Fibroblast of skin of left quadriceps (primary cell): ENCODE measurements around the gene C22orf39.

Source experiments
- DNase-seq, 2 experiments: peaks; one replicate each; pipeline ENCODE4 v3.0.0-alpha.2; 2013; ENCODE audit warnings: low read depth in 2 of 2

C22orf39 gene

DNA sequence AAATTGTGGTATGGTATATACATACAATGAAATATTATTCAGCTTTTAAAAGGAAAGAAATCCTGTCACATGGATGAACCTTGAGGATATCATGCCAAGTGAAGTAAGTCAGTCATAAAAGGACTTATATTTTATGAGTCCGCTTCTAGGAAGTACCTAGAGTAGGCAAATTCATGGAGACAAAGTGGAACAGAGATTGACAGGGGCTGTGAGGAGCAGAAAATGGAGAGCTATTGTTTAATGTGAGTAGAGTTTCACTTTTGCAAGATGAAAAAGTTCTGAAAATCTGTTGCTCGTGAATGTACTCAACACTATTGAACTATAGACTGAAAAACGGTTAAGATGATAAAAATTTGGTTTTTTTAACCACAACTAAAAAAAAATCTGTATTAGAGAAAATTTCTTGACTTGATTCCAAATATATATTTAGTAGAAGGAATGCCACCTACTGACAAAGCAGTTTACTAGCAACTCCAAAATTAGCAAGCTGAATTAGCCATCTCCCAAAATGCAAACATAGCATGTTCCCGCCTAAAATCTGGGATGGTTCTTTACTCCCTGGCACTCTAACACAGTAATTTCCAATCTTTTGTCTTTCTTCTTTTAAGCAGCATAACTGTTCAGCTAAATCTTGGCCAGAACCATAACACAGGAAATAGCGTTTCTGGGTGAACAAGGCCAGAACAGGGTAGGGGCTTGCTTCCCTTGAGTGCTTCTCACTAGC lies 30.0 kb upstream of the C22orf39 start:
- DNase-seq = peak in 1 of 2 experiments; percentile 5

DNA sequence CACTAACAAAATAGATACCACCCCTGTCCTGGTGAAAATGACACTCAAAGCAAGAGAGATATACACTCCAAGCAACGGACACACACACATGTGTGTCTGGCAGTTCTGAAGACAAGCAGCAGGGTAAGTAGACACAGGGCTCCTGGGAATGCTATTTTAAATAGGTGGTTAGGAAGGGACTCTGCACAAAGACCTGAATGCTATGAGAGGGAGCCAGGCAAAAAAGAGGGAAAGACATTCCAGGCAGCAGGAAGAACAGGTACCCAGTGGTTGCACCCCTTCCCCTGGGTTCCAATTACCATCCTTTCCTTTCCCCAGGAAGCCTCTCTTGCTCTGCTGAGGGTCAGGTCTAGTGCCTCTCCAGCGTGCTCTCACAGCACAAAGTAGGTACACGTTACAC lies 28.5 kb upstream of the C22orf39 start:
- no peak for DNase-seq

DNA sequence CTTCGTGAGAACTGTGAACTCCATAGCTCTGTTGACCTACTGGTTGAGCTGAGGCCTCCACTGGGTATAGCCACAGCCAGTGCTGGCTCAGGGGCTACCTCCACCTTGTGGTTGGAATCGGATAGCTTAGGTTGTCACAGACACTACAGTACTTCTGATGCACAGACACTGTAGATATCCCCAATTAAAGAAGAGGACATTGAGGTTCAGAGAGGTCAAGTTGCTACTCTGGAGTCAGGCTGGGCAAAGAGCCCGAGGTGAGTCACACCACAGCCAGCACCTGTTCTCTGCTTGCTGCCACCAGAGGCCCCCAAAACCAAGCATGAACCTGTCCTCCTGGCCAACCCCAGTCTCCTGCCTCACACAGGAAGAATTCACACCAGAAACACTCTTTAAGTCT lies 26.1 kb upstream of the C22orf39 start:
- no peak for DNase-seq

DNA sequence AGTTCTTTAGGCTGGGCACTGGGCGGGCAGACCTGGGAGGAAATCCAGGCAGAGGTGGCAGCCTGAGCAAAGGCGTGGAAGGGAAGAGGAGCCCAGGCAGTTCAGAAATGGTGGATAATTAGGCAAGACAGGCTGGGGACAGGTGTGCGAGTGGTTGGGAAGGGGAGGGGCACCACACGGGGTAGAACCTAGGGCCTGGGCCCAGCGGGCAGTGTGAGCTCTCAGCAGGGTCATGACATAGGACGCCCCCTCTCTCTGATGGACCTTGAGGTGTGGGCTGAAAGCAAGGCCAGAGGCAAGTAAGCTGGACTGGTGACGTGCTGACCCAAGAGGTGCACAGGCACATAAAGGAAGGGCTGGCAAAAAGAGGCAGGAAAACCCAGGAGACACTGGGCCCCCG lies 24.7 kb upstream of the C22orf39 start:
- no peak for DNase-seq

DNA sequence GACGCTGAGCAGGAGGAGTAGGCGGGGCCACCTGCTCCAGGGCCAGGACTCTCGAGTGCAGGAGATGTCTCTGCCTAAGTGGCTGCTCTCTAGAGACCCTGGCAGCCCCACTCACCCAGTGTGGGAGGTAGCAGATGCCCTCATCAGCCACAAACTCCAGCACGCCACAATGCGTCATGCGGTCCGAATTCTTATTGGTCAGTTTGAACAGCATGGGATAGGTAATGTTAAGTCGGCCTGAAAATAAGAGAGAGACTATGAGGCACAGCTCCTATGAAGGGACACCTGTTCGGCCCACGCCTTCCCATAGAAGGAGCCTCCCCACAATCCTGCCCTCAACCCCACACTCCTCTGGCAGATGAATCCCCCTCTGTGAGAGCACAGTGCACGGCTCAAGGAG lies 24.1 kb upstream of the C22orf39 start:
- no peak for DNase-seq

DNA sequence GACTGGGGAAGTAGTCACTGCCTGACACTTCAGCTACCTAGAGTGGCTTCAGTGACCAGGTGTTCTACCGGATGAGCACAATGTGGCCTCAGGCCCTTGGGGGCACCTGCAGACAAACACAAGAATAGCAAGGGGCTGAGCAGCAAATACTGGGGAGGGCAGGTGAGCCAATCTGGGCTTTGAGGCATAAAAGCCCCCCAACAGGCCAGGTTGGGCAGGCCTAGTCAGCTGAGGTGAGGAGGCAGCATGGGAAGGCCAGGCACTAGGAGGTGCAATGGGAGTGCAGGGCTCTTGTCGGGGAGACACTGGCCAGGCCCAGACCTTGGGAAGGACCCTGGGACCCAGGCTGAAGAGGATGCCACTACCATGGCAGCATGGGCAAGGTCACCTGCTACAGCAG lies 22.5 kb upstream of the C22orf39 start:
- no peak for DNase-seq

DNA sequence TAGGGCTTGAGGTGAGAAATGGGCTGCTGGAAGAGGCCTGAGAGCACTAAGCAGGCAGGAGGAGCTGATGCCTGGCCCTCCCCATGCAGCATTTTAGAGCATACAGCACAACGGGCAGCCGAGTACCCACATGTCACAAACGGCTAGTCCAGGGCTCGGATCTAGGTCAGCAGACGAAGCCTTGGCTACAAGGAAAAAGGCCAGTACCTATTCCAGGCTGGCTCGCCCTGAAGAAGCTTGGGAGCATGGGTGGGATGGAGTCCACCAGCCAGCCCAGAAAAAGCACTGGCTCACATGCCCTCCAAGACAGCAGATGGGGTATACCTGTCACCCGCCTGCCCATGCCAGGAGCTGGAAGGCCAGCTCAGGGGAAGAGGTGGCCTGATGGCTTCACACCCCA lies 21.9 kb upstream of the C22orf39 start:
- DNase-seq = no peak

DNA sequence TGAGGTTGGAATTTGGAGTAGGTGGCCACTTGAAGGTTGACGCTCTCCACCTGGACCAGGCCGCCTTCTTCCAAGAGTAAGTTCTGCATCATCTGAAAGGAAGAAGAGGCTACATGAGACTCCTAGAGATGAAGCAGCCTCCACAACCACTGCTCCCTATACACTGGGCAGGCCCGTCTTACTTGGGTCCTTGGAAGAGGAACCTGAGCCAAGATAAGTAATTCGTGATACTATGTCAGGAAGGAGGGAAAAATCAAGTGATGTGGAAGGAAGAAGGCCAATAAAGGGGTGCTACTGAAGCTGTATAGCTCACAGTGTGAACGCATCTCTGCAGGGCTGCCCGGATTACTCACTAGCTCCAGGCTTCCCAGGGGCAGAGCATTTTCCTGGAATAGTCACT lies 20.4 kb upstream of the C22orf39 start:
- no peak for DNase-seq

DNA sequence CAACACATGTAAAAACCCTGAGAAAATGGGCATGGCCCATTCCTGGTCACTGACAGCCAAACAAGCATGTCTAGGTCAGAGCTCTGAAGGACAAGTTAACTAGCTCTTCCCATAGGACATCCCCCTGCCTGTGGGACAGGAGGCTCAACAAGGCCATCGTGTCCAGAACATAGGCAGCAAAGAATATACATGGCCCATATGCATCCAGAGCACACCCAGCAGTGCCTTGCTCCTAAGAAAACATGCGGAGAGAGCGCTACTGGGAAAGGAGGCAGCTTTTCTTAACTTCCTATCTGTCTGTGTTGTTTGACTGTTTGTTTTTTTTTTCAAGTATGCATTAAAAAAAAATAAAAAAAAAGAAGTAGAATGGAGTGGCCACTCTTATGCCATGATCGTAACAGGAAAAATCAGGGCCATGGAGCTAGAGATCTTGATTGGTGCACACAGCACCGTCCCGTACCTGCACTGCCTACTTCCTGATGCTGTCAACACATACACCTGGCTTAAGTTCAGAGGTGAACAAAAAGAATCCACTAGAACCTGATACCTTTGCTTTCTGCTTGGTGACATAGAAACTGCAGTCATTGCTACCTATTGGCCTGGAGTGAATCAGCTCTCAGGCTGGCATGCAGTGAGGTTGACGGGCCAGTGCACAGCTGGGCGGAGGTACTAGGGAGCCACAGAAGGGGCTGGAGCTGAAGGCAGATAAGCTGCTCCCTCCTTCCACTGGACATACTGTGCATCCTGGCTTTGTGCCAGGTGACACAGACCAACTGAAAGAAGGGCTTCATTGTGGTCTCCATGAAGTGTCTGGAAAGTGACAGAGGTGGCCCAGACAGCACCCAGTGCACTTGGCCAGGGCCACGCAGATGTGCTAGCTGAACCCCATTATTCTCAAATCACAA lies 19.6 kb upstream of the C22orf39 start:
- no peak for DNase-seq

DNA sequence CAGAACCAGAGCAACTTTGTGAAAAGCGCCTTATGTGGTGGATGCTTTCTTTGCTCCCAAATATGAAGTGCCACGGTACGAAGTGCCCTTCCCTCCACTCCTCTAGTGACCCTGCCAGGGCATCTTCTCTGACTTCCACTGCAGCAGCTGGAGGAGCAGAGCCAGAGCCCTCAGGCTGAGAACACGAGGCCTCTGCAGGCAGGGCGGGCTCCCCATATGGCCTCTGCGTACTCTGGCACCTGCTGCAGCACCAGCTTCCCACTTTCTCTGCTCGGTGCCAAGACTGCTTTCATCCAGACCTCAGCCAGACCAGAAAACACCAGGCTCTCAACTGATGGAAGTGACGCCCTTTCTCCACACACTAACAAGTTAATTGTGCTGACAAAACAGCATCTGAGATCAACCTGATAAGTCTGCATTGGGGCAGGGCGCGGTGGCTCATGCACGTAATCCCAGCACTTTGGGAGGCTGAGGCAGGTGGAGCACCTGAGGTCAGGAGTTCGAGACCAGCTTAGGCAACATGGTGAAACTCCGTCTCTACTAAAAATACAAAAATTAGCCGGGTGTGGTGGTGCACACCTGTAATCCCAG lies 18.7 kb upstream of the C22orf39 start:
- no peak for DNase-seq

DNA sequence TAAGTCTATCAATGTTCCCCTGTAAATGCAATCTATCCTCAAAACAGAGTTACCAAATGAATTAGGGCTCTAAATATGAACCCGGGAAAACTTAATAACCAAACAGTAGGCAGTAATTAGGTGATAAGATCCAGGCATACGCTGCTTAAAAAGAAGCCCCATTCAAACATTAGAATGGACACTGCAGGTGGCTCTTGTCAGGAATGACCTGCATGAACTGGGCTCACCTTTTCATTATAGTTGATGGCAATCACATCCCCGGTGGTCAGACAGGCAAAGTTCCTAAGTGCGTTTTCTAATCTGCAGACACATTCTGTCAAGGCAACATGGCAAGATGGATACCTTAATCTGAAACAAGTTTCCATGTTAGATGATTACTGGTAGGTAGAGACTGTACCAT lies 17.5 kb upstream of the C22orf39 start:
- no peak for DNase-seq

DNA sequence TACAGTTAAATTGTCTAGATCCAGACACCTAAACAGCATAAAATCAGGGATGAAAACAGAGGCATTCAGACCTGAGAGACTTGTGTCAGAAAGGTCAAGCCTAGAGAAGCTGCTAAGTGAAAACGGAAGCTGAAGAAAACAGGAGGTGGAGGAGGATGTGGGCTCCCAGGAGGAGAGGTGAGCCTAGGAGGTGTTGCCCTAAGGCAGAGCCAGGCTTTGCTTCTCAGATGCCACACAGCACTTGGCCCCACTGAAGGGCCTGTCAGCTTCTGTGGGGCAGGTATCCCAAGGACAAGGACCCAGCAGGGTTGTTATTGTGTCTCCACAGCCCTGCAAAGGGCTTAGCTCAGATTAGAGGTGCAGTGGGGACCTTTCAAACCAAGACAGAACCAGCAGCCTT lies 17.0 kb upstream of the C22orf39 start:
- no peak for DNase-seq

DNA sequence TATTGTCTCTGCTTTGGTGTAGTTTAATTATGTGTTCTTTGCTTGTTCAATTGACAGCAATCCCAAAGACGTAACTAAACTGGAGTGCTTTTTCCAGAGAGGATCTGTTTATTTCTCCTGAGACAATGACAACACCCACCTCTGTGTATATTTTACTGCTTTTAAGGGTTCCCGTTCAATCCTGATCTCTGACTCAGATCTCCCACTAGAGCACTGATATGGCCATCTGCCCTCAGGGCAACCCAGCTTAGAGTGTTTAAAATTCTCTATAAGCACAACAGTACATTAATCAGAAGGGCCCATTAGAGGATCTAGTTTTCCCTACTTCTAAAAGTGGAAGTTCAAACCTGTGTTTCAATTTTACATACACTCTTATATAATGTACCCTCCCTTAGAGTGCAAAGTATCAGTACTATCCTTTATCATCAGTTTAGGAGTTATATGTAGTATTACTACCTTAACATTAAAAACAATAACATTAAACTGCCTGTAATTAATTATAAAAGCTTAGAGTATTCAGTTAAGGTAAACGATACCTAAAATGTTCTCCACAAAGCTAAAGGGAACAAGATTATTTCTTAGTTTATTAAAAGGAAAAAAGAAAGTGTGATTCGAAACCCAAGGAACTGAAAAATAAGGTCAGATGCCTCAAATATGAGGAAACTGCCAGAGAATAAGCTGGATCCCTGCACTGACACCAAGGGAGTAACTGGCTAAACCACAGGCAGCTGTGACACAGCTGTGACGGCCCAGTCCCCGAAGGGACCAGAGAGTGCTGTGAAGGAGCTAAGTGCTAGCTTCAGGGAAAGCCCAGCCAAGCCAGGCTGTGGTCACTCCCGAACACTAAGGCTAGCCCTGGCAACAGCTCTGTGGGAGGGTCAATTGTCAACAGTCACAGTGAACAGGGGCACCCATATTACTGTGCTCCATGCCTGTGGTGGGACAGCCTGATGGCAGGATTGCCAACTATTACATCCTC lies 16.3 kb upstream of the C22orf39 start:
- no peak for DNase-seq

DNA sequence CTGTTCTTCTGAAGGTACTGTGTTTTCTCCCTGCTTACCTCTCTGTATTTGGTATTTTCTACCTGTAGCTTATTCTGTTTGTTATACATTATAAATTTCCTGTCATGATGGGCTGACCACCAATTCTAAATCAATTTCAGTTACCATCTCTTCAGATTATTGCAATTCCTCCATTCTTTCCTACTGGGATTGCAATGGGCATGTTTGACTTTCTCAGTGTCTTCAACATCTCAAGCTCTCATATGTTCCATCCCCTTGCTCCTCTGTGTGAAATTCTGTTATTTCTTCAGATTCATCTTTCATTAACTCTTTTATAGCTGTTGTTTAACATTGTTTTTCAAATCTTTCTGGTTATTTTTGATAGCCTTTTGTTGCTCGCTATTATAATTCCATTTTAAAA lies 15.5 kb upstream of the C22orf39 start:
- no peak for DNase-seq

DNA sequence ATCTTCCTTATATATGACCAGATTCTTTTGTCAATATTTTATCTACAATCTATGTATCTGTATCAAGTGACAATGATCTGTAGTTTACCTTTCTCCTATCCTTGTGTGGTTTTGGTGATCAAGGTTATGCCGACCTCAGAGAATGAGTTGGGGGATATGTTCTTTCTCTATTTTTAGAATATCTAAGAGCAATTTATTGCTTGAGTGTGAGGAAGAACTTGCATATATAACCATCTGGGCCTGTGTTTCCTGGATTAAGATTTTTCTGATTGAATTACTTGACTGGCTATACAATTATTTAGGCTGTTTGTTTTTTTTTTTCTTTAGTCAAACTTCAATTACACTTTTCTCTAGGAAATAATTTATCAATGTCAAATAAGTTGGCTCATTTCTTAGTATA lies 14.0 kb upstream of the C22orf39 start:
- no peak for DNase-seq

DNA sequence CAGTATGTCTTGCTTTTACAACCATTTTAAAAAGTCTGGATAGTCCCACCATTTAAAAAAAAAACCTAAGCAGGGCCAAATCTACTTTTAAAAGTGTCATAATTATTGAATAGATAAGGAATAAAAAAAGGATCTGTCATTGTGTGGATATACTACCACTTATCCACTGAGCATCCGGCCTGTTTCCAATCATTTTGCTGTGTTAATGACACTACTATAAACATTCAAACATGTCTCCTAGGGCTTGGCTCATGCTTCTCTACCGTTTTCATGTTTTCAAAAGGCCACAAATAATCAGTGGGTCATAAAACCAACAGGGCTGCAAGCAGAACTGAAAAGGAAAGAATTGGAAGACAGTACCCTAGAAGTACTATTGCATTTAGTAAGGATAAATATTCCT lies 12.5 kb upstream of the C22orf39 start:
- no peak for DNase-seq

DNA sequence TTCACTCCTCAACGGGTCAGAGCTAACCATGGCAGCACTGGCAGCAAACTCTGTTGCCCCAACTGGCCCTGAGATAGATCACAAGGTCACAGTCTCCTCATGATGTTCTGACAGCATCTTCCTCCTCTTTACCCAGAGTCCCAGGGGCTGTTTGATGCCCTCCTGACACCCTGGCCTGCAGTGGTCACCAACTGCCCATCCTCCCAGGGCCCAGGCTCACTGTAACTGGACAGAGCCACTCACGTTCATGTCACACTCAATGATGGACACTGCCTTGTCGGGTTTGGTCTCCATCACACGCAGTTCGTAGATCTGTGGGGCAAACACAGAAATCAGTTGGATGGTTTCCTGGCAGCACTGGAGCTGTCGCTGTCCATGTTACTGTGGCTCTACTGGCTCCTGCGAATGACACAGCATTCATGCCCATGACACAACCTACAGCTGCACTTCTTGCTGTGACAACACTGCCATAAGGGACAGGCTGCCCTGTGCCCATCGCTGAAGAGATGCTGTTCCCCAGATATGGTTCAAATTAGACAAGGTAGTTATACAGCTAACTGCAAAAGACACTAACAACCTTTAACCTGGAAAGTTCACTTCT lies 10.4 kb upstream of the C22orf39 start:
- DNase-seq = no peak

DNA sequence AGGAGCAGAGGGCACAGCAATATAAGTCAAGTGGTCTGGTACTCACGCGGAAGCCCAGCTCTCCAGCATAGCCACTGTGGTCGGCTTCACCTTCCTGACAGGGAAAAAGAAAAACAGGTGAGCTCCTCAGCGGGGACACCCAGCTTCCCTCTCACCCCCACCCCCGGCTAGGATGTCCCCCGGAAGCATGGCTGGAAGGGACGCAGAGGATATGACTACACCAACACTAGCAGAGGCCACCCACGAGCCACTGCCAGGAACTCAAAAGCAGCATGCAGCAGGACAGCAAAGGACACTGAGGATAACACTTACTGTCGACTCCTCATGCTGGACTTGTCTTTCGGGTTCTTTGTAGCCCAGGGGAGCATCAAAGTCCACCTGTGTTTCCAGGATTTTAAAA lies 9.0 kb upstream of the C22orf39 start:
- DNase-seq = no peak

DNA sequence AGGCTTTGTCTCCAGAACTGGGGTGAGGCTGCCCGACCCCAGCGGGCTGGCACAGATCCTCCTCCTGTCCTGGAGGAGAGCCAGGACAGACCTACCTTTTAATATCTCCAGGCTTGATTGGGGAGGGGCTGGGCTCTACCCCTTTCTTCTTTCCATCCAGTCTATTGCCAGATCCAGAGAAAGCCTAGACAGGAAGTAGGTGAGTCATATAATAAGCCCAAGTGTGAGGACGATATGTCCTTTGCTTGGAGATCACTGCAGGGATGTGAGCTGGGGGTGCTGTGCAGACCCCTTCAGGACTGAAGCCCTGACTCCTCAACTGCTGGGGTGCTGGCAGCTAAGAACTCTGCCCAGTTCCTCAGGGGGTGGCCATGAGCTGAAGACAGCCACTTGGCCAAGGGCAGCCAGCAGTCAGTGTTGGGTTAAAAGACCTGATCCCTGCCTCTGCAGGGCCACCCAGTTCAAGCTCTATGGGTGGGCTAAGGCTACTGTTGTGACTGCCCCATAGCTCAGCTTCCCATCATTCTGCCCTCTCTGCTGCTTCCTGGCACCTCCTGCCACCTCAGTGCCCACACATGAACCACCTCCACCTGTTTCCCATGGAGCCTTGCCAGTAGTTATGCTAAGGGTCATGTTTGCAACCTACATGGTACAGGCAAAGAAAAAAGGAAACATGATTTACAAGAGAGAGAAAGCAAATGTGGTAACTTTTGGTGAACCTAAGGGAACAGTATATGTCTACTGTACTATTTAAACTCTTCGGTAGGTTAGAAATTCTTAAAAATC lies 8.3 kb upstream of the C22orf39 start:
- DNase-seq = no peak

DNA sequence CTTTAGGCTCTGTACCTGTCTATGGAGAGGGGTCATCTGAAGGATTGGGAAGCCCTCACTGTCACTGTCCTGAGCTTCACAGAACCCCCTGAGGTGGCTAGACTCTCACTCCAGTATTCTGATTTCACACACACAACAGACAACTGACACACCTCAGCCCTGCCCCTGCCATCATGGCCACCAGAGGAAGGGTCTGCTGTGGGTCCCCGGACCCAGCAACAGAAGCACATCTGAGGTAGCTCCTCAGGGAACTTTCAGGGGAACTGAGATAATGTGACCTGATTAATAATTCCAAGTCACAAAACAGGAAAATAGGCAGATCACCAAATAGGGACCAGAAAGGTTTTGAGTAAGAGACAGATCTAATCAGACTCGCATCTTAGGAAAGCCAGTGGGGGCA lies 7.5 kb upstream of the C22orf39 start:
- no peak for DNase-seq
